Stimulated activated naive CD4-positive, alpha-beta T cell treated with Interleukin-2 at 50 U/mL for 16 hours (primary cell): ENCODE data around the gene ACBD3.
A peak's percentile ranks its signal among the peaks of the same experiment; 100 is the strongest.

Experiments
- DNase-seq: peaks from one replicate; lab custom pipeline; 2025; lab: John Stamatoyannopoulos, UW

Gene ACBD3

GRCh38 chr1:226134170-226135058 lies 52.1 kb downstream of the ACBD3 start:
- DNase-seq = no peak

- DNase-seq = no peak
Observed at GRCh38 chr1:226133504-226134123, 52.9 kb downstream of the ACBD3 start.

DNA sequence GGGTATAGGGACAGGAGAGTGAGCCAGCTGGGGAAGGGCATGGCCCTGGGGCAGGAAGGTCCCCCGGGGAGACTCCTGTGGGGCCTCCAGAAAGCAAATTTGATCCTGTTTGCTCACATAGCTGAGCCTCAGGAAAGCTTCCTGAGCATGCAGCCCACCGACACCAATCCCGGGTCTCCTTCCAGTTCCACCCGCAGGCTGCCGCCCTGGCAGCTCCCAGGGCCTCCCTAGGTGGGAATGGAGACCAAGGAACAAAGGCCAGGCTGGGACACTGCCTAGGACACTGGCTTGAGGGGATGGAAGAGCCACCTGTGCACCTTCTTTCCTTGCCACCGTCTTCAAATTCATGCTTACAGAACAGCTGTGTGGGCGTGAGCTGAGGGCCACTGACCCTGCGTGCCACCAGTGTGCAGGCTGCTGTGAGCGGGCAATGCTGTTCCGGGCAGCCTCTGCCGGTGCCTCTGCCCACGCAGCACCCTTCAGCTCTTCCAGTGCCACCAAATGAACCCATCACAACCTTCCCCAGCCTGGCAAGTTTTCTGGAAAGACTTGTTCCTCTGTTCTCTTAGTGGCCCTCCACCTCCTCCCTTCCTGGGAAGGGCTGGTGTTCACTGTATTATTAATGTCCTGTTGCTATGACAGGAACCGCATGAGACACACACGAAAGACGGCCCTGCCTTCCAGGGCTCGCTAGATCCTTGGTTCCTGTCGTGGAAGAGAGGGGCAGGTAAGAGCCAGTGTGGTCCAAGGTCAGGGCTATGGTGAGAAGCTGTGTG lies 53.6 kb downstream of the ACBD3 start:
- DNase-seq = no peak

- DNase-seq = no peak
Observed at GRCh38 chr1:226131639-226132038, 54.9 kb downstream of the ACBD3 start.

- no peak for DNase-seq
Observed at GRCh38 chr1:226129230-226129629, 57.3 kb downstream of the ACBD3 start.

DNA sequence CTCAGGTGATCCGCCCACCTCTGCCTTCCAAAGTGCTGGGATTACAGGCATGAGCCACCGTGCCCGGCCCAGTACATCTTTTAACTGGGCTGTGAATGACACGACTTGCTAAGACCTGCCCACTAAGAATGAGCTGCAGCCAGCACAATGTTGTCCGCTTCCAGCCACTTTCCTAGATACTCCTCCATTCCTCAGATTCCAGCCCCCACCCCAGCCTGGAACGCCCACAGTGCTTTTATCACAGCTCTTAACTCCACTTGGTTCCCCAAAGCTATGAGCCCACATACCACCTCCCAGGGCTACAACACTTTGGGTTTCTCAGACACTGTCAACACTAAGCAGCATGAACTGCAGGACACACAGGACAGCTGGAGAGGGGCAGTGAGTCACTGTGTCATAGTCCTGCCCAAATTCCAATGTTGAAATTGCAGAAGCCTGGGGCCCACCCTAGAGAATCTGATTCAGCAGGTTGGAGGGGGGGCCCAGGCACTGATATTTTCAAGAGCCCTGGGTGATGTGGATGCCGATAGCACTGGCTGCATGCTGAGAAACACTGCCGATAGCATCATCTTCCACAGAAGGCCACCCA lies 58.0 kb downstream of the ACBD3 start:
- no peak for DNase-seq

- no peak for DNase-seq
Observed at GRCh38 chr1:226126824-226127569, 59.5 kb downstream of the ACBD3 start.

GRCh38 chr1:226125831-226126230 lies 60.7 kb downstream of the ACBD3 start:
- DNase-seq = no peak

DNA sequence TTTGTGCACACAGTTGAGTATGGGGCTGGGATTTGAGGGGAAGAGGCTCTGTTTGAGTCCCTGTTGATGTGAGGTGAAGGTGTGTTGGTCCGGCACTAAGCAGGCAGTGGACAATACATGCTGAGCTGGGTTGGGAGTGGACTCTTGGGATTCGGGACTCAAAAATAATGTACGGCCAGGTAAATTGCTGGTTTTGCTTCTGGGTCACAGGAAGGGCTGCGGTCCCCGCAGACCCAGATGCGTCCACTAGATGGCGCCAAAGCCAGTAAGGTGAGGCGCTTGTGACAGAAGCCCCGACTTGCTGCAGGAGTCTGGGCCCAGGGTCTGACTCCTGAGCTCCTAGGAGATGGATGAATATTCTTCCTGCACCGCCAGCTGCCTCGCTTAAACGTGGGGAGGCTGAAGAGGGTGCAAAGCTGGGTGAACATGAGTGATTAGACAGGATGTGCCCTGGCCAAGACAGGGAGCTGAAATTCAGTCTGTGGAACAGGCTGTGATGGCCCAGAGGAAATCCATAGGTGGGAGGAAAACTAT lies 61.4 kb downstream of the ACBD3 start:
- DNase-seq = peak; percentile 83

DNA sequence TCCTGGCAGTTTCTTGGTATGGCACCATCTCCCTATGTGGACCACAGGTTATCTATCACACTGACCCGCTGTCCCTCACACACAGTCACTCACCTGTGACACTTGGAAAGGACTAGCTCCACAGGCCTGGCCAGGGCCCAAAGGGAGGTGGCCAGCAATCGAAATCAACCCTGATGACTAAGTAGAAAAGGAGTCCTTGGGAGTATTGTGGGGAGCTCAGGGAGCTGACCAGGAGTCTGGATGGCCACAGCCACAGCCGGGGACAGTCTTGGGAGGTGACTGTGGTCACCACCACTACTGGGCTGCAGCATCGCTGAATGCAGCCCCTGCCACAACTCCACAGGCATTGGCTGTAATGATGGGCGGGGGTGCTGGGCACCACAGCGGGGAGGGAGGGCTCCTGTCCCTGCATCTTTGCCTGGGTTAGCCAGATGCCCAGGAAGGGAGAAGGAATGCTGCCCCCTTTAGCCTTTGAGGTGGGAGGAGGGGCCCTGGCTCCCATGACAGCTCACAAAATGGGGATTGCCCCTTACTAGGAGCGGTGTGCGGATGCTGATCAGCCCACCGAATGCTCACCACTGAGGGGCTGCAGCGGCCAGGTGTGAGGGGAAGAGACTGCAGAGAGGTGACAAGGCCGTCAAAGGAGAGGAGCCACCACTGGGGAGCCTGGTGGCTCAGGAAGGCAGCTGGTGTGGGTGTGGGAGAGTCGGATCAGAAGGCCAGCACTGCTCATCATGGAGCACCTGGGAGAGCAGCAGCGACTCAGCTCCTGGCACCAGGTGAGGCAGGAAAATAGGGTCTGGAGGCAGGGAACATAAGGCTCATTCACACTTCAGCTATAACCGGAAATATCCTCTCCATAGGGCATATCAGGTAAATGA lies 62.7 kb downstream of the ACBD3 start:
- no peak for DNase-seq

DNA sequence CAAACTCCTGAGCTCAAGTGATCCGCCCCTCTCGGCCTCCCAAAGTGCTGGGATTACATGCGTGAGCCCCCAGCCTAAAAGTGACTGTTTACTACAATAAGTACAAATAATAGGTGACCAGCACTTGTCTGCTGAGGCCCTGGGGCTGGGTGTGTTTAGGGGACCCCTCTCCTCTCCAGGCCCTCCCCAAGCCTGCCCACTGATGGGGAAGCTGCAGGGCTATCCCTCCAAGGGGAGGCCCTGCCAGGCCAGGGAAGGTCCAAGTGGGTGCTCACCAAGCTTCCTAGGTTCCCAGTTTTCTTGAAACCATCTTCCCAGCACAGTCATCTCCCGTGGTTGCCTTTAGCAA lies 63.4 kb downstream of the ACBD3 start:
- DNase-seq = no peak

DNA sequence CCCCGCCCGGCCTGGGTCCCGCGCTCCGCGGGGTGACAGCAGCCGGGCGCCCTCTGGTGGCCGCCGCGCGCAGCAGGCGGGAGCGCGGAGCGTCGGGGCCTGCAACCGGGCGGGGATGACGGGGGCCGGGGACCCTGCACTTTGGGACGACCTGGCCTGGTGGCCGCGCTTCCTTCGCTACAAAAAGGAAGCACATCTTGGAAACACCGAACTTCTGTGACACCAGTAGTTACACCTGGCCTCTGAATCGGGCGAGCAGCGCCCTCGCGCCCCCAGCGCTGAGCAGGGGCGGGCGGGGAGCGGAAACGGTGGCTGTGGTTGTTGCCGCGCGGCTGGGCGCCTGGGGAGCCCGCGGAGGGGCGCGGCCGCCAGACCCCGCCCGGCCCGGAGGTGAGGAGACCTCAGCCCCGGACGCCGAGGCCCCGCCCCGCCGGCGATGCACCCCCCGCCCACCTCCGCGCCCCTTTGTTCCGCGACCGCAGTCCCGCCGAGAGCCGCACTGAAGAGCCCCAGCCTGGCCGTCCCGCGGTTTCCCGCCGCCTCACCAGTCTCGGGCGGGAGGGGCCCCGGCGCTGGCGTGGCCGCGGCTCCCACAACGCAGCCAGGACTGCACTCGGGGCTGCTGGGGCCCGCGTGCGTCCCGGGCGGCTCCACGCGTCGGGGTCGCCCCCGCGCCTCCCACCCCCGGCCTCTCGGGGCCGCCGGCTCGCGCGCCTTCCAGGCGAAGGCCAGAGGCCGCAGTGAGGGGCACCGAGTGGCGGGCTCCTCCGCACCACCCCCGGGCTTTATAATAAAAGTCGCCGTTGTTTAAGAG lies 64.7 kb downstream of the ACBD3 start:
- DNase-seq = peak; percentile 75

DNA sequence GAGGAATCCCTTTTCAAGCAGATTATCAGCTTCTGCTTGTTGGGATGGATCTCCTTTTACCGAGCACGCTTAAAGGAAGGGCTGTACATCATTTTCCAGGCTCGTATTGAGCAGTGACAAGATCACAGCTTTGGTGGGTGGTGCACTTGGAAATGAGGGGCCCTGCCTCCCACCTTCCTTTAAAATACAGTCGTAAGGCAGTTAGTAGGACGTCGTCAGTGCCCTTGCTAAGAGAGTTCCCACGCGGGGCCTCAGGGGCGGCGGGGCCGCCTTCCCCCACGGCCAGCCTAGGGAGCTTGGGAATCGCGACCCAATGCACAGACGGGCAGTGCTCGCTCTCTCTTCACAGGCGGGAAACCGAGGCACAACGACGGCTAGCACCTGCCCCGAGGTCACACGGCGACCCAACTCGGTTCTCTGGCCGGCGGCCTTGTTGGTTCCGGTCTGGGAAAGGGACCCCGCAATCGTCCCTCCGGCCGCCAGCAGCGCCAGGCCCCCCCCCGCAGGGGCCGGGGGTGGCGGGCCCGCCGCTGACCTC lies 65.4 kb downstream of the ACBD3 start:
- no peak for DNase-seq

- no peak for DNase-seq
Observed at GRCh38 chr1:226120398-226120797, 66.1 kb downstream of the ACBD3 start.

GRCh38 chr1:226119169-226119568 lies 67.4 kb downstream of the ACBD3 start:
- no peak for DNase-seq

DNA sequence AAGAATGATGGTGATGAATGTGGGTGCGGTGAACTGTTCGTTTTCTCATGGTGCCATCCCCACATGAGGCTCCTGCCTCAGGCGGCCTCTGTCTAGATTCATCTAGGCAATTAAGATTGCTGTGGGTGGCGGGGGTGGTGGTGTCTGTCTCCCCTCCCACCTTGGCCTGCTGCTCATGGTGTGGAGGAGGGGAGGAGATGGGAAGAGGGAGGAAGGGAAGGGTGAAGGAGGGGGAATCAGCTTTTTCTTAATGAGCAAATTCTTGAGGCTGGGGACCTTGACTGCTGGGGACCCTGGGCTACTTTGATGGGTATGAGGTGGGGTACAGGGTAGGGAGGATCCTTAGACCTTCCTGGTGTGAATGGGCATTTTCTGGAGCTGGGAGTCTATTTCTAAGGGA lies 68.2 kb downstream of the ACBD3 start:
- no peak for DNase-seq

- DNase-seq = no peak
Observed at GRCh38 chr1:226117330-226117729, 69.2 kb downstream of the ACBD3 start.

DNA sequence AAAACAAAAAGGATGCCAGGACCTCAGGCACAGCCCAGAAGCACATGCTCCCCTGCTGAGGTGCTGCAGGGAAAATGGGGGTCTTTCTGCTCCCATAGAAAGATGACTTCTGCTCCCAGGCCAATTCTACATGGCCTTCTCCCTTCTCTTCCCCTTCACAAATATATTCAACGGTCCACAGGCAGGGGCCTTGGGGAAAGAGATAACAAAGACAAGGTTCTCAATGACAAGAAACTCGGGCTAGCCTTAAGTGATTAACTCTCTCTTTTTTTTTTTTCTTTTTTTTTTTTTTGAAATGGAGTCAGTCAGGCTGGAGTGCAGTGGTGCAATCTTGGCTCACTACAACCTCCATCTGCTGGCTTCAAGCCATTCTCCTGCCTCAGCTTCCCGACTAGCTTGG lies 69.9 kb downstream of the ACBD3 start:
- DNase-seq = no peak

DNA sequence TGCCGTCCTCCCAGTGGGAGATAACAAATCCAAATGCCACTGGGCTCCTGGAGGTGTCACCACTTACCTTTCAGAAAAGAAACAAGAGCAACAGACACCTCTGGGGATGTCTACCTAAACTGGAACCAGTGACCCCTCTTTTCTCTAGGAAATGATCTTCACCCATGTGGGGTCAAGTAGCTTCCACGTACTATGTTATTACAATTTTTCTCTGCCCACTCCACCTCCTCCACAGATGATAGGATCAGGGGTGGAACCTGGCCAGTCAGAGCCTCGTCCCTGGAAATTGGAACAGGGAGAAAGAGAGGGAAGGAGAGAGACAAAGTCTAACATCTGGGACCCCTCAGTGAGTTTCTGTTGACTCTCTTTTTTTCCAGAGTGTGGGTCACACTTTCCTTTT lies 73.9 kb downstream of the ACBD3 start:
- no peak for DNase-seq
